GDM1 (cell line): ENCODE results near the gene ZSWIM5.
"Not testable (repeated sequence)": the region's sequence is repeated elsewhere in the genome, so short reads cannot be mapped to it uniquely, and the experiment has no call there.

ENCODE experiments used
- DNase-seq: peaks from one replicate; lab custom pipeline; 2025; lab: John Stamatoyannopoulos, UW

The ZSWIM5 gene

GRCh38 chr1:45205910-45206721 is at the start of gene ZSWIM5:
Gene ZSWIM5, minus strand, starts transcription at chr1:45206605. Its CDS starts 255 bp downstream, at chr1:45206350.
- no peak for DNase-seq

GRCh38 chr1:45254490-45254889 is 48.1 kb upstream of the ZSWIM5 start:
- DNase-seq = no peak

GRCh38 chr1:45250544-45250943 is 44.1 kb upstream of the ZSWIM5 start:
- no peak for DNase-seq

- DNase-seq = not testable (repeated sequence)
Observed at GRCh38 chr1:45248004-45248403, 41.6 kb upstream of the ZSWIM5 start.

- no peak for DNase-seq
Observed at GRCh38 chr1:45246760-45247159, 40.4 kb upstream of the ZSWIM5 start.

- not testable (repeated sequence) for DNase-seq
Observed at GRCh38 chr1:45246359-45246758, 40.0 kb upstream of the ZSWIM5 start.

- no peak for DNase-seq
Observed at GRCh38 chr1:45244660-45245059, 38.3 kb upstream of the ZSWIM5 start.

- no peak for DNase-seq
Observed at GRCh38 chr1:45243476-45244343, 37.3 kb upstream of the ZSWIM5 start.

GRCh38 chr1:45238846-45239245 is 32.4 kb upstream of the ZSWIM5 start:
- no peak for DNase-seq

GRCh38 chr1:45236136-45236535 is 29.7 kb upstream of the ZSWIM5 start:
- no peak for DNase-seq

GRCh38 chr1:45230537-45230936 is 24.1 kb upstream of the ZSWIM5 start:
- no peak for DNase-seq

GRCh38 chr1:45225598-45225997 is 19.2 kb upstream of the ZSWIM5 start:
- DNase-seq = no peak

GRCh38 chr1:45223710-45224109 is 17.3 kb upstream of the ZSWIM5 start:
- DNase-seq = not testable (repeated sequence)

GRCh38 chr1:45221716-45222115 is 15.3 kb upstream of the ZSWIM5 start:
- no peak for DNase-seq

- DNase-seq = no peak
Observed at GRCh38 chr1:45216861-45217260, 10.5 kb upstream of the ZSWIM5 start.

GRCh38 chr1:45216200-45216541 is 9.8 kb upstream of the ZSWIM5 start:
- DNase-seq = no peak

- no peak for DNase-seq
Observed at GRCh38 chr1:45215485-45216199, 9.2 kb upstream of the ZSWIM5 start.

- DNase-seq = no peak
Observed at GRCh38 chr1:45213892-45214291, 7.5 kb upstream of the ZSWIM5 start.

- DNase-seq = no peak
Observed at GRCh38 chr1:45211076-45211475, 4.7 kb upstream of the ZSWIM5 start.

GRCh38 chr1:45206808-45207623 is 611 bp upstream of the ZSWIM5 start:
- DNase-seq = no peak
